GM12873 (cell line): ENCODE measurements around the gene ST8SIA6.

Experiments used
- CTCF ChIP-seq: IDR thresholded peaks from 2 replicates; pipeline ENCODE4 v1.5.1; 2012; ENCODE audit warnings: low read depth, mild to moderate bottlenecking, moderate library complexity, low read length, control low read depth; ENCODE audit not compliant: insufficient read depth; ENCODE audit errors: missing control alignments

Gene ST8SIA6

DNA sequence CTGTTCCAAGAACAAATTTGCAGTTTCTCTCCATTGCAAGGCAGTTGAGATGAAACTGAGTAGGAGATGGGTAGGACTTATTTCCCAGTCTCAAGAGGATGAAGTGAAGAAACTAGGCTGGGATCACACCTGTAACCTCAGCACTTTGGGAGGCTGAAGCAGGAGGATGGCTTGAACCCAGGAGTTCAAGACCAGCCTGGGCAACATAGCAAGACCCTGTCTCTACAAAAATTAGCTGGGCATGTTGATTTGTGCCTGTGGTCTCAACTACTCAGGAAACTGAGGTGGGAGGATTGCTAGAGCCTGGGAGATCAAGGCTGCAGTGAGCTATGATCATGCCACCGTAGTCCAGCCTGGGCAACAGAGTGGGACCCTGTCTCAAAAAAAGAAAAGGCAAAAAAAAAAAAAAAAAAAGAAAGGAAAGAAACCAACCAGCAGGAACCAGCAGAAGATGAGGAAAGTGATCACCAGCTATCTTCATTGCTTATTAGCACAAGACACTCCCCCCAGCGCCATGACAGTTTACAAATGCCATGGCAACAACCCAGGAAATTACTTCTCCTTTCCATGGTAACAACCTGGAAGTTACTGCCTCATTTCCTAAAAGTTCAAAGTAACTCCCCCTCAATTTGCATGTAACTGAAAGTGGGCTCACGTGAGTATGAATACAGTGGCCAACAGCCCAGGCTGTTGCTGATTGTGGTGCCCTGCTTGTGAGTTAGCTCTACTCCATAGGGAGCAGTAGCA is 18.3 kb upstream of the ST8SIA6 start:
- no peak for TF ChIP-seq CTCF

- no peak for TF ChIP-seq CTCF
Measured at GRCh38 chr10:17470246-17470645, 15.9 kb upstream of the ST8SIA6 start.

DNA sequence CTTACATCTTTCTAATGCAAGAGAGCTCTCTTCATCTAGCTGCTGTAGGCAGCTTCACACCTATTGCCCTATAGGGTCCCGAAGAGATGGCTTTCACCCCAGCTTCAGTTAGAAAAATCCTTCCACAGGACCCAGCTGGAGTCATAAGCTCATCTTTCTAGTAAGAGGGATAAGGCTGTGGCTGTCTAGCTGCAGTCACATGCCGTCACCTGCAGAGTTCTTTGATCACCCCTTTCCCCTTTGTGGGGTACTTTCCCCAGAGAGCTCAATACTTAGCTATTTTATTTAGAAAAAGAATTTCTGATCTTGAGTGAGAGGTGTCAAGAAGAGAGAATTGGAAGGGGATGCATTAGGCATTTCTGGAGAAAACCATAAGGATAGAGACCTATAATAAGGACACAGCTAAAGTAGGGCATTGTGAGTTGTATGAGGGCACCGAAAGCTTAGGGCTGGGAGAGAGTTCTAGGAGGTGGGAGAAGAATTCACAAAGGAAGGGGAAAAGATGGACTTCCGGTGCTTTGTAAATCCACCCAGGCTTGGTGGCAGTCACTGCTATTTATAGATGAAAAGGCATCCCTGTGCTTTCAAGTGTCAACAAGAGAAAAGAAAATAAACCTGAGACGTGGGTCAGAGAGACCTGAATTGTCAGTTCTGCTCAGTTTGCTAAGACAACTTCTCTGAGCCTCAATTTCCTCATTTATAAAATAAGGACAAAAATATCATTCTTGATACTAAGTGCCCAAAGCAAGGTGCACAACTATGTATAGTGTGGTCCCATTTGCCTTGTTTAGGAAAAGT is 11.1 kb upstream of the ST8SIA6 start:
- no peak for TF ChIP-seq CTCF

DNA sequence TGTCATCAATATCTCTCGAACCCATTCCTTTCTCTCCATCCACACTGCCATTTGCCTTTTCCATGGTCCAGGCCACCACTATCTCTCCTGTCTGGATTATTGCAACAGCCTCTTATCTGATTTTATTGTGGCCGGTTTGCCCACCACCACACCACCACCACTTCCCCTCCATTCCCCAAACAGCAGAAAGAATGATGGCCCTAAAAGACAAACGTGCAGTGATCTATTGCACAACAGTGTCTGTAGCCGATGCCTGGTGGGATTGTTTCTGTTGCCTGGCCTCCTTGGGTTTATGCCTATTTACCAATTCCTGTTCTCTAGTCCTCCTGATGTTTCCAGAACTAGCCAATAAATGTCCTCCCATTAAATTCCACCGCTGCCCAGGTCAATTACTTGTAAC is 10.2 kb upstream of the ST8SIA6 start:
- TF ChIP-seq CTCF, result no peak

DNA sequence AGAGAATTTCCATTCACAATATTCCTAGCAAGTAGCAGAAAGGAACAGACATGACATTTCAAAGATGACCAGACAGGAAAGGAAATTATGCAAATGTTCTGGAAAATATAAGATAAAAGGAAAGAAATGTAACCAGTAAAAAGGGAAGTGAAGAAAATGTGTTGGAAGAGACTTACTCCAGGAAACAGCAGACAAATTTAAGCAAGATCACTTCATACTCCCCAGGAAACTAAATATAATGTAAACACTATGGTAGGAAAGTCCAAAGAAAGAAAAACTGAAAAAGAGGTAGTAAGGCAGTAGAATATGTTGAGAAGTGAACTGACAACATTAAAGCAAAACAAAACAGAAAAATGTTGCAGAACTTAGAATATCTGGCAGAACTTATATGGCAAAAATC is 6.4 kb upstream of the ST8SIA6 start:
- no peak for TF ChIP-seq CTCF

GRCh38 chr10:17457083-17457482 is 2.7 kb upstream of the ST8SIA6 start:
- no peak for TF ChIP-seq CTCF

DNA sequence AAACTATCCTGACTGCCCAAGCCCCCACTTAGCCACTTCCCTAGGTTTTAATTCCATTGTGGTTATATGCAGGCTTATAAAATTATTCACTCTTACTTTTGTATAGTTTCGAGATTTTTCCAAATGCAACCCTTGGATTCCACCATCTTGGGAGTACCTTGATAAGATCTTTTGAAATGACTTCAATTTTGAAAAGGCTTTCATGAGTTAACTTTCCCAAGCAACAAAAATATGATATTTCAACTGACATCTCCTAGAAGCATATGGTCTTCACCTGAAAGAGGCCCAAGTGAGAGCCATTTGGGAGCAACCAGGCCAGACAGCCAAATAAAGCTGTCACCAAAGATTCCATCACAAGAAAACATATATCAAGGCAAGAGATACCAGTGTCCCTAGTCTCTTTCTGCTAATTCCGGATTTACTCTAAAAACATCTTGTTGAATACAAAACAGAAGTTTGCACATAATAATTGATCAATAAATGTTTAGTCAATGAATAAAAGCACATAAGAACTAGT is 1.7 kb upstream of the ST8SIA6 start:
- TF ChIP-seq CTCF, result no peak
